NCI-H2171 treated with DMSO at 0.1 percent for 48 hours (cell line): Measurements from ENCODE around the gene MCMBP.

ENCODE experiments used
- DNase-seq: peaks from one replicate; lab custom pipeline; 2025; lab: John Stamatoyannopoulos, UW

Gene MCMBP

GRCh38 chr10:119783665-119784027 lies 89.0 kb downstream of the MCMBP start:
- DNase-seq: no peak

GRCh38 chr10:119782981-119783664 lies 89.5 kb downstream of the MCMBP start:
- DNase-seq: no peak

GRCh38 chr10:119781498-119781897 lies 91.1 kb downstream of the MCMBP start:
- DNase-seq: no peak

- DNase-seq: no peak
Measured at GRCh38 chr10:119780879-119781480, 91.7 kb downstream of the MCMBP start.
